CD4-positive, alpha-beta T cell treated with Interleukin-6 for 4 hours (primary cell): ENCODE data around the gene MYZAP.

Experiments
- DNase-seq: peaks from one replicate; pipeline ENCODE4 v3.0.0-alpha.2; 2020; ENCODE audit warnings: mixed read lengths

Gene MYZAP

DNA sequence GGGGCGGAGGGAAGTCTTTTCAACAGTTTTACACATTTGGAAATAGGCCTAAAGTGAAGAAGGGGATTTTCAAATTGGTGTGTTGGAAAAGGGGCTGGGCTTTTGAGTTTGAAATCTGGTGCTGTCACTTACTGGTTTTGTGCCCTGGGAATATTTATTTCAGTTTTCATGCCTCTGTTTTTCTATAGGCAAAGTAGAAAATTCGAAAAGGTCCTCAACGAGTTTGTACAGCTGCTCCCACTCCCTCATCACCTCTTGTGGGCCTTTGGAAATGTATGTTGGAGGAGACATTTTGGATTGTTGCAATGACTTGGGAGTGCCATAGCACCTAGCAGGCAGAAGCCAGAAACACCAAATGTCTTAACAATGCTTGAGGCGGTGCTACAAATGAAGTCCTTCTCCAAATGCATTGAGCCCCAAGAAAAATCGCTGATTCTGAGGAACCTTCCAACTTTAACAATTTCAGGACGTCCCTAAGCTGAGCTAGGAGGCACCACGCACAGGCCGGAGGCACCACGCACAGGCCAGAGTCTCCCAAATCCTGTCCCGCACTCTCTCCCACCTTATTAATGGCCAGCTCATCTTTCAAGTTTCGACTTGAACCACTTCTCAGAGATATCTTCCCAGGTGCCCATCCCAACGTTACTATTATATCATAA is 114.2 kb downstream of the MYZAP start:
- DNase-seq: no peak

DNA sequence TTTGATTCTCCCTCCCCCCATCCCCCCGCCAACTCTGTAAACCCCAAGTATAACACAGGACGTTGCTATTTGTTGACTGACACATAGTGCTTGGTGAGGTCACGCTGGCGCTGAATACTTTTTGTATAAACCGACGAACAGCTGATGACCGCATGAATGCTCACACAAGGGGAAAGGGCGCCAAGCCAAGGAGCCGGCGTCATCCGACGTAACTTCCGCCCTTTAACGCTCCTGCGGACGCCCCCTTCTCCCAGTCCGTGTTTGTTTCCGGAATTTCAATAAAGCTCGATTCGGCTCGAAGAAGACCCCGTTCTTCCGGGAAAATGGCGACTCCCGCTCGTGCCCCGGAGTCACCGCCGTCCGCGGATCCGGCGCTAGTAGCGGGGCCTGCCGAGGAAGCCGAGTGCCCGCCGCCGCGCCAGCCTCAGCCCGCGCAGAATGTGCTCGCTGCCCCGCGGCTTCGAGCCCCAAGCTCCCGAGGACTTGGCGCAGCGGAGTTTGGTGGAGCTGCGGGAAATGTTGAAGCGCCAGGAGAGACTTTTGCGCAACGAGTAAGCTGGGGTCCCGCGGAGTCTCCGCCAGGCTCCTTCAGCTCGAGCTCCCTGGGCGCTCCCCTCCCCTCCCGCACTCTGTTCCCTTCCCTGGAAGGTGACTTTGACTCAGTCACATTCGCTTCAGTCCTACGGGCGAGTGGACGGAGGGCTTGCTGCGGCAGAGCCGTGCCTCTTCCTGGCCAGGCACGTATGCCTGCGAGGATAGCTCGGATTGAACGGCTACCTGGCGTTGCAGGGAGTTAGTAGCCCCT is 114.9 kb downstream of the MYZAP start, which contains the start of gene POLR2M:
TSS of gene POLR2M (plus strand) at position 310 of the 805 bp plus-strand sequence. CDS start at position 439, 129 bp downstream.
- DNase-seq: peak; percentile 91

DNA sequence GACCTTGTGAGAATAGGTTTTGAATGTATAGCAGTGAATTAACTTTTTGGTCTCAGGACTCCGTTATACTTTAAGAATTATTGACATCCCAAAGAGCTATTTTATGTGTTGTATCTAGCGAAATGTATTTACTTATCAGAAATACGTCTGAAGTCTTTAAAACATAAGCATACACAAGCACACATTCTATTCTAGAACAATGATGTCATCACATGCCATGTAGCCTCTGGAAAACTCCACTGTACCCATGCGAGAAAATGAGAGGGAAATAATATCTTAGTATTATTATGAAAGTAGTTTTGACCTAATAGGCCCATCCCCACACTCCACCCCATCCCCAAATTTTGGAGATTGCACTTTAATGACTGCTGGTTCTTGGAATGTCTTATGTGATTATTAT is 116.3 kb downstream of the MYZAP start:
- DNase-seq: no peak

DNA sequence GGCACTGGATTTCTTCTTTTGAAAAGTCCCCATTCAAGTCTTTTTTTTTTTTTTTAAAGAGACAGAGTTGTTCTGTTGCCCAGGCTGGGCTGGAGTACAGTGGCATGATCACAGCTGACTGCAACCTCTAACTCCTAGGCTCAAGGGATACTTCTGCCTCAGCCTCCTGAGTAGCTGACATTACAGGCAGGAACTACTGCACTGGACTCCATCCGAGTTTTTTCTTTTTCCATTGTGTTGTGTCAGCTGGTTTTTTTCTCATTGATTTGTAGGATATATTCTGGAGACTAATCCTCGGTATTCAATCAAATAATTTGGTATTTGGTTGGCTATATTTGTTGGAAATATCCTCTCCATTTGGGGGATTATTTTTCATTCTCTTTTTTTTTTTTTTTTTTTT is 126.6 kb downstream of the MYZAP start:
- DNase-seq: no peak

DNA sequence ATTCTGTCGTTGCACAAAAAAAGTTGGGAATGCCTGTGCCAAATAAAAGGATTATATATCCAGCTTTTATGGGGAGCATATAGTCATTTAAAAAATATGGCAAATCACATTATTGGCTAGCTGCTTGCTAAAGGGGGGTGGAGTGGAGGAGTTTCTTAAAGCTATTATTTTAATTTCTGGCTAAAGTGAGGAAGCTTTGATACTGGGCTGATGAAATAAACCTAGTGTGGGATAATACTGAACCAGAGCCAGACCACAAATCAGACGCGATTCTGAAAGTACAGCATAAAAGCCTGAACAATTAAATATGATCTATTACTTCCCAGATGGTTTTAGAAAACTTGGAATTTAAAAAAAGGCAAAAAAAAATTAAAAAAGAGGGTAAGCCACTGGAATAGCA is 129.2 kb downstream of the MYZAP start:
- DNase-seq: no peak

DNA sequence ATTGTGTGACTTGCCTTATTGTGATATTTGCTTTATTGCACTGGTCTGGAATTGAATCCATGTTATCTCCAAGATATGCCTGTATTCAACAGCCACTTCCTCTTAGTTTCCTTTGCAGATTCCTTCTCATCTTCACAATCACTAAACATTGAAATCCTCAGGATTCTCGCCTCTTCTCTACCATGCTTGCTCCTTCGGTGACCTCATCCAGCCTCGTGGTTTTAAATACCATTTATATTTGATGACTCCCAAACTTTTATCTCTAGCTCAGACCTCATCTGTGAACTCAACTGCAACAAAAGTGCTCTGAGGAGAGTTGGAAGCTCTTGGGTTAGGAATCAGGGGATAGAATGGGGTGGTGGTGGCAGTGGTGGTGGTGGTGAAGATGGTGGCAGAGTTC is 134.7 kb downstream of the MYZAP start:
- no peak for DNase-seq

DNA sequence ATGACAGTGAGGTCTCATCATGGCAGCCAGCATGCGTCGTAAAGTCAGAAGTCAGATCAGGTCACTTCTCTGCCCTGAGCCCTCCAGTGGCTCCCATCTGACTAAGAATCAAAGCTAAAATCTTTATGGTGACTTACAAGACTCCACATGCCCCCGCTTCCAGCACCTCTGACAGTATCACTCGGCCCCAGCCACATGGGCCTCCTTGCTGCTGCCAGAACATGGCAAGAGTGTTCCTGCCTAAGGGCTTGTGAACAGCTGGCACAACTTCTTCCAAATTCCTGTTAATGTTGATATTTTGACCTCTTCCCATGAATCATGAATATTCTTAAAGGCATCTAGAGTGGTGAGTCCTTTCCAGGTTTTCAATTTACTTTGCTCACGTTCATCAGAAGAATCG is 135.3 kb downstream of the MYZAP start:
- DNase-seq: no peak

DNA sequence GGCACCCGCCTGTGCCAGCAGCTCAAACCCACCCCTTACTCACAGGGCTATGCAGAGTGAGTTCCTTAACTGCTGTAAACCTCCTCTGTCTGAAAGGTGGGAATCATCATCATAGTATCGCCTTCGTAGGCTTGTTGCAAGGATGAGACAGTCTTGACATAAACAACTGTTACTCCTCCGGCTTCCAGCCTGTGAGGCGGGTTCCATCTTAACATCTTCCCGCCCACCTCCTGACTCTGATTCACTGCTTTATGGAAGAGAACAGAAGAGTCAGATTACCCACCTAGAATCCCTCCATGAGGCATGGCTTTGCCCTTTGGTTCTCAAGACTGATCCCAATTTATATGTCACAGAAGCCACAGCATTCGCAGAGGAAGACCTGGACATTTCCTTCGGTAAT is 136.7 kb downstream of the MYZAP start:
- no peak for DNase-seq

DNA sequence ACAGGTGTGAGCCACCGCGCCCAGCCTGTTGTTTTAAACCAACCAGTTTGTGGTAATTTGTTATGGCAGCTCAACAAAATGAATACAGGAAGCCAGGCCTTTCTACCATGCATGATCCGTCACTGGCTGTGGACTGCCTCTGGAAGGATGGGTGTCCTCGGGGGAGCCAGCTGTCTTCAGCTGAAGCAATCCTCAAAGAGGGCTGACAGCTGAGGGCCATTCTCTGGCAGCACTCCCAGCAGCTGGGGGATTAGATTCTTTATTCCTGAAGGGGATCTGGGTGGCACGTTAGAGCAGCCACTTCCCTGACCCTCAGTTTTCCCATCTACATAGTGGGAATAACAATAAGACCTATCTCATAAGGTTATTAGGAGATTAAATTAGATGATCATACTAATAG is 139.2 kb downstream of the MYZAP start:
- no peak for DNase-seq

DNA sequence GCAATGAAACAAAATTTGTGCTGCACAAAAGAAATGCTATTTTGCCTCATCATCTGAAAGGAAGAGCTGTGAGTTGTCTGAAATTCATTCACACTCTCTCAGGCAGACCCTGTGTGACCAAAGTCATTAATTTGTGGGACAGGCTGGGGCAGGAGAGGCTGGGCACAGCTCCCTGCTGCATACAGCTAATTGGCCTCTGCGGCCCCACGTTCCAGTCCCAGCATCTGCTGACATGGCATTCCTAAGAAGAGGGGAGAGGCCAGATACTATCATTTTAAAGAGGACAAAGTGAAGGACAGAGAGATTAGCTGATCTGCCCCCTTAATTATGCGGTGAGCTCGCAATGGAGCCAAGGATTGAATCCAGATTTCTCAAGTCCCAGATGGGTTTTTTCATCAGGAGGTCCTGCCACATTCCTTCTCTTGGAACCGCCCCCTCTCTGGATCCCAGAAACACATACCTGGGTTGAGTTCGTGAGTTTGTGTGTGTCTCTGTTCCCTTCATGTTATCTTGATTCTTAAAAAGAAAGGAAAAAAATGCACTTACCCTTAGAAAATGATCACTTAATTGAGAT is 139.9 kb downstream of the MYZAP start:
- DNase-seq: no peak

DNA sequence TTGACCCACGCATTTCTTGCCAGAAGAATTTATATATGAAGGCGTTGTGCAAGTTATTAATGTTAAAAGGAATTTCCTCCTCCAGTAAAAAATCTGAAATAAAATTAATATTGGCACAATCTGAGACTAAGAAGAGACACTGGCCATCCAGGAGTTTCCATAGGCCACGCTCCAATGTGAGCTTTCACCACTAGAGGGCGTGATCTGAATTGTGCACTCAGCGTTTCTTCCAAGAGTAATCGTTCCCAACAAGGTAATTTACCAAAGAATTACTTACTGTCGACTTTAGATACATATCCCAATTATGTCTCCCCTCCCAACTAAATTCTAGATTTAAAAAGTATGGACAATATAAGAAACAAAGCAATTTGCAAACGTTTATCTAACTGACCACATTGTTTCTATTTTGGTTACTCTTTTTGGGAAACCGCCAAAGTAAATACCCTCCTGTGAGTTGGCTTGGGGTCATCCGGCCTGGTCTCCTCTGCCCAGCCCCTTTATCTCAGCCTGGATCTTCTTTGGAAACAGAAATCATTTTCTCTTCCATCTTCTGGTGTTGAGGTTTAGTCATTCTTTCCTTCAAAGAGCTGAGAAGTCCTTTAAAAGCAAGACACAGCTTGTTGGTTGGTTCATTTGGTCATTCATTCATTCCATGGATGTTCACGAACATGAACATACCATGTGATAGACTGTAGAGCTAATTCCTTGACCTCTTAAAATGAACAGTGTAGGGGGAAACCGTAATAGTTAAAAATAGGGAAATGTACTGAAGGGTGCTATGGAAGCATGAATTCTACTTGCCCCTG is 141.0 kb downstream of the MYZAP start:
- DNase-seq: peak; percentile 55

DNA sequence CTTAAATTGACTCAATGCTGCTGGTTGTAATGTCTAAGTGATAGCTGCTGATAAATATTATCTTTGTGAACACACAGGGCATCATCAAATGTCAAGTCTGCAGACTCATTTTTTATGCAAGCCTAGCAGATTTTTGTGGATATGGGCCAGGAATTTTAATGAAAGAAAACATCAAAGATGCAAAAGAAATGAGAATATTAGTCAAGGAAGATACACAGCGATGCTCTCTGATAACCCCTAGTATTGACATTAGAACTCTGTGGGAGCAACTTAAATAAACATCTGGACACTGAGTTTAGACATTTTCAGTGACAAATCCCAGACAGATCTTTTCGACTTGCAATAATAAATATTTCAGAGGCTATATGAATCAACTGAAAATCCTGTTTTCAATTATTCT is 143.2 kb downstream of the MYZAP start:
- no peak for DNase-seq
